Measurements from ENCODE around the gene RGS7BP.

RGS7BP gene

GRCh38 chr5:64514612-64515011 lies 8.8 kb downstream of the RGS7BP start:
- no peak overlapping the region for H3K4me3 ChIP-seq (replicated peaks; ENCODE audit: low read depth, low read length)
- no peak for DNase-seq (ENCODE audit: extremely low read depth, low read depth)

DNA sequence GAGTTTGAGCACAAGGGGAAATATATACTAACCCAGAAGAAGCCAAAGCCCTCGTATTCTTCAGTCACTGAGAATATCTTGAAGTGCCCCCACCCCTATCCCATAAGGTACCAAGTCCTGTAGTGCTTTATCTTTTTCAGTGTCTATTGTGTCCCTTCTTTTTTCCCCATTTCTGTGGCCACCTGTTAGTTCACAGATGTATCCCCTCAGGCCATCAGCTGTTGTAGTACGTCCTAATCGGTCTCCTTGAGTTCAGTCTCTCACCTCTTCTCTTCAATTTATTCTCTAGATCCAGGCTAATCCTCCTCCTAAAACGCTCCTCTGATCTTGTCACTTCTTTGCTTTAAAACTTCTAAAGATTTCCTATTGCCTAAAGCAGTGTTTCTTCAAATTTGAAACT lies 10.4 kb downstream of the RGS7BP start:
- no peak overlapping the region for H3K4me3 ChIP-seq (replicated peaks; ENCODE audit: low read depth, low read length)
- no peak for TF ChIP-seq CTCF (IDR thresholded peaks at IDR 0.05; ENCODE audit: low read depth, low read length, missing control alignments)
- no peak for DNase-seq (ENCODE audit: extremely low read depth, low read depth)

More at GRCh38 chr5:64514612-64515011, 8.8 kb downstream of the RGS7BP start:
- no peak for TF ChIP-seq CTCF (IDR thresholded peaks at IDR 0.05; ENCODE audit: low read depth, low read length, missing control alignments)

DNA sequence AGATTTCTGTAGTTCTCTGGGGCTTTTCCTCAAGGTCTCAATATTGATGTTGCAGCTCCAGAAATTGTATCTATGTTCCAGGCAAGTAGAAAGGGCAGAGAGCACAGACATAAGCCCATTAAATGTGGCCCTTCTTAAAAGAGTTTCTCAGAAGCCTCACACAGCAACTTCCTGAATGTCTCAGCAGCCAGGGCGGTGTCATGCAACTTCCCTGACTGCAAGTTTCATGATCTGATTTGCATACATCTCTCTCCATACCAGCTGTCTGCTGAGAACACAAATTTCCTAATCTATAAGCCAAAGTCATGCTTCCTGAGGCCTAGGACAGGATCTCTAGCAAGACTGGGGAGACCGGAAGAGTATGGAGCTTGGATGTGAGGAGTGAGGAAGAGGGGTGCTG lies 13.0 kb downstream of the RGS7BP start:
- no peak for DNase-seq (ENCODE audit: extremely low read depth, low read depth)
- TF ChIP-seq CTCF (IDR thresholded peaks at IDR 0.05; ENCODE audit: low read depth, low read length, missing control alignments): no peak
- no peak overlapping the region for H3K4me3 ChIP-seq (replicated peaks; ENCODE audit: low read depth, low read length)

- TF ChIP-seq CTCF (IDR thresholded peaks at IDR 0.05; ENCODE audit: low read depth, low read length, missing control alignments): no peak
- DNase-seq (ENCODE audit: extremely low read depth, low read depth): no peak
- no peak overlapping the region for H3K4me3 ChIP-seq (replicated peaks; ENCODE audit: low read depth, low read length)
Observed at GRCh38 chr5:64519263-64519662, 13.4 kb downstream of the RGS7BP start.

DNA sequence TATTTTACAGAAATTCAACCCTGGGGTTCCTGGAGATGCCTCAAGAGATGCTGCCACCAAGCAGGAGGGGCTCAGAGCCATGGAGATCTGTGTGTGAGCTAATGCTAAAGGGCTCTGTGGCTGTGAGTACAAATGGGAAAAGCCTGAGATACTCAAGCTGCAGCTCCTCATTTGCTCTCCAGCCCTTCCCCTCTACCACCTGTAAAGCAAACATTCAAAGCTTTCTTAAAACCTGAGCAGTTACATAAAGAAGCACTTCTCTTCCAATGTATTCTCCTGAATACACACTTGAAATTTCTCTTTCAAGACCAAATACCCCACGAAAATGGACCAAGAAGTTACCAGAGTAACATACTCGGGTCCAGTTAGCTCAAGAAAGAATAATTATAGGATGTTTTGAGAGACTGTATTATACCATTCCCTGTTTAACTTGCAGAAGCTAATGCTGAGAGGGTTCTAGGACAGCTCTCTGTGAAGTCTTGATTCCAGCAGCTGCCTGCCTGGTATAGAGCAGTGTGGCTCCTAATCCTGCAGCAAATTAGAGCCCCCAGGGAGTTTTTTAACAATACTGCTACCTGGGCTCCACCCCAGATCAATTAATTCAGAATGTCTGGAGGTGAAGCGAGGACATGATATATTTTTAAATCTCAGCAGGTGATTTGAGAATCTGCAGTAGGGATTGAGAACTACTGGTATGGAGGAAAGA lies 21.1 kb downstream of the RGS7BP start:
- no peak overlapping the region for H3K4me3 ChIP-seq (replicated peaks; ENCODE audit: low read depth, low read length)
- TF ChIP-seq CTCF (IDR thresholded peaks at IDR 0.05; ENCODE audit: low read depth, low read length, missing control alignments): no peak
- DNase-seq (ENCODE audit: extremely low read depth, low read depth): no peak

DNA sequence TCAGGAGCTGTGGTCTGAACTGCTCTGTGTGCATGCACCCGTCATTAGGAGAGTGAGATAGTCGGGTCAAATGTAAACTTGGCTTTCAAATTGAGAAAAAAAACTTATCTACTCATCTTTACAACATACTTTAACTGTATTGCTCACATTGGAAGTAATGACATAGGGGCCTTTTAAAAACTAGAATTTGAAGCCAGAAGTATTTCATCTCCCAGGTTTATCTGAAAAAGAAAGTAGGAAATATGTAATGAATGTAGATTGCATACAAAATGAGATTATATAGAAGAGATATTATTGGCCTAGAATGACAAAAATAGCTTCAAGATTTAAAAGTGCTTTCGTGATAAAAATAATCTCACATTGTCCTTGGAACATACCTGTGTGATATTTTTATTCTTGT lies 24.3 kb downstream of the RGS7BP start:
- no peak overlapping the region for H3K4me3 ChIP-seq (replicated peaks; ENCODE audit: low read depth, low read length)
- no peak for DNase-seq (ENCODE audit: extremely low read depth, low read depth)
- TF ChIP-seq CTCF (IDR thresholded peaks at IDR 0.05; ENCODE audit: low read depth, low read length, missing control alignments): no peak

DNA sequence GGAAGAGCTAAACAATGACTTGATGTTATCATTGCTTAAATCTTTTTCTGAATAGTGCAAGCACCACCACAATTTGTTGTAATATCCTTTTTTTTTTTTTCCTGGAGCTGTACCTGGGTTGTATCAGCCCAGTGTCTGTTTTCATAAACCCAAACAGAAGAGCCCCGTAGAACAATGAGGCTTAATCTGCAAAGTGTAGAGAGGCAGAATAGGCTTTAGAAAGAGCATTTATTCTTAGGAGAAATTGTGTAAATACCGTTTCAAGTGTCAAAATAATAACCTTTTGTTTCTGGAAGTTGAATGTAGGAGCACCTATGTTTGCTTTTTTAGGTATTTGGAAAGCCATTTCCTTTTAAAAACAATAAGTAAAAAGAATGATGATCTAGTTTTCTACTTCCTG lies 26.4 kb downstream of the RGS7BP start:
- H3K4me3 ChIP-seq (replicated peaks; ENCODE audit: low read depth, low read length): no peak overlapping the region
- TF ChIP-seq CTCF (IDR thresholded peaks at IDR 0.05; ENCODE audit: low read depth, low read length, missing control alignments): no peak
- DNase-seq (ENCODE audit: extremely low read depth, low read depth): no peak
